HCT116 (cell line): ENCODE data around the gene PXT1. TPM values are rescaled to one million over a fixed set of nuclear protein-coding genes. Genes with fewer than 3 reads are reported as not detected.
A peak's percentile ranks its signal among the peaks of the same experiment; 100 is the strongest.

ENCODE experiments used
- ATAC-seq: fragments of 200-7000 bp; cut with Tn5 transposase; 2 replicates; pipeline ENCODE4 v1.9.1; 2020; ENCODE audit warnings: mild to moderate bottlenecking, moderate library complexity
- BruUV-seq: library from RNA; stranded (reverse); fragments of 400-500 nt; replicated peaks from 2 replicates; lab custom pipeline; 2021; lab: Mats Ljungman, UMichigan
- CTCF ChIA-PET: fragments of 300-600 bp; sonication (Branson Sonifier 250); formaldehyde crosslinking; loops from one replicate; lab custom pipeline; 2021; ENCODE audit warnings: antibody characterized with exemption; lab: Charles Lee
- POLR2A ChIA-PET: fragments of 300-600, 350-600 bp; sonication (Branson Sonifier 250); formaldehyde crosslinking; loops from one replicate; lab custom pipeline; 2021; ENCODE audit warnings: antibody characterized with exemption; lab: Charles Lee
- RAD21 ChIA-PET, 2 experiments: fragments of 300-600 bp; sonication (Branson Sonifier 250); formaldehyde crosslinking; loops; one replicate each; lab custom pipeline; 2023; ENCODE audit warnings: low total read pairs in 2 of 2; ENCODE audit not compliant: uncharacterized antibody in 2 of 2, unreplicated experiment in 2 of 2, low non-redundant PET in 1 of 2; lab: Charles Lee
- DNase-seq: peaks from one replicate; pipeline ENCODE4 v3.0.0-alpha.2; 2010; ENCODE audit warnings: low read depth, low spot score
- H2AFZ ChIP-seq: fragments of 200-600 bp; shearing (Covaris generic), sonication (generic); 2 replicates; pipeline ENCODE4 v1.6.1; 2017; ENCODE audit warnings: low read depth, mixed run types, mixed read lengths, antibody characterized with exemption, low read length; ENCODE audit not compliant: poor library complexity, severe bottlenecking
- H3K27ac ChIP-seq: 2 replicates; pipeline ENCODE4 v1.5.1; 2012; ENCODE audit warnings: low read depth, low read length
- H3K27me3 ChIP-seq: fragments of 200-600 bp; sonication (generic); 2 replicates; pipeline ENCODE4 v1.6.1; 2016; ENCODE audit warnings: mixed run types, low read length, mixed read lengths; ENCODE audit not compliant: insufficient read depth
- H3K36me3 ChIP-seq, 2 experiments: fragments of 200-500 bp in 1 of 2; fragments of 200-600 bp in 1 of 2; sonication (Bioruptor generic) in 1 of 2; sonication (generic) in 1 of 2; 2 replicates each; pipeline versions ENCODE4 v1.5.1 to v1.6.1; 2014 to 2016; ENCODE audit warnings: low read length in 2 of 2, inconsistent platforms in 1 of 2, mixed read lengths in 1 of 2, mixed run types in 1 of 2; ENCODE audit not compliant: insufficient read depth in 2 of 2, control insufficient read depth in 1 of 2
- H3K4me1 ChIP-seq, 2 experiments: fragments of 200-600 bp in 1 of 2; sonication (generic) in 1 of 2; 2 replicates each; pipeline versions ENCODE4 v1.5.1 to v1.6.1; 2012 to 2017; ENCODE audit warnings: low read length in 2 of 2, inconsistent platforms in 1 of 2, mild to moderate bottlenecking in 1 of 2, mixed read lengths in 1 of 2, mixed run types in 1 of 2, moderate library complexity in 1 of 2; ENCODE audit not compliant: insufficient read depth in 2 of 2, control insufficient read depth in 1 of 2
- H3K4me2 ChIP-seq: fragments of 200-600 bp; sonication (generic); 2 replicates; pipeline ENCODE4 v1.6.1; 2017; ENCODE audit warnings: mixed run types, low read length, mixed read lengths
- H3K4me3 ChIP-seq, 2 experiments: fragments of 200-600 bp in 1 of 2; sonication (generic) in 1 of 2; replicated peaks in 1 of 2; 2 replicates each; pipeline ENCODE4 v1.5.1; 2011 to 2016; ENCODE audit warnings: low read length in 2 of 2, control low read depth in 1 of 2, low read depth in 1 of 2, mild to moderate bottlenecking in 1 of 2, mixed read lengths in 1 of 2, mixed run types in 1 of 2
- H3K79me2 ChIP-seq: fragments of 200-600 bp; sonication (generic); 2 replicates; pipeline ENCODE4 v1.6.1; 2017; ENCODE audit warnings: mild to moderate bottlenecking, mixed run types, low read length, moderate library complexity, mixed read lengths; ENCODE audit not compliant: insufficient read depth
- H3K9ac ChIP-seq: fragments of 200-600 bp; sonication (generic); 2 replicates; pipeline ENCODE4 v1.6.1; 2016; ENCODE audit warnings: low read length, mixed read lengths
- H3K9me2 ChIP-seq: fragments of 200-600 bp; sonication (generic), shearing (Covaris generic); 2 replicates; pipeline ENCODE4 v1.6.1; 2017; ENCODE audit warnings: mixed run types, mild to moderate bottlenecking, moderate library complexity; ENCODE audit not compliant: insufficient read depth
- H3K9me3 ChIP-seq, 2 experiments: fragments of 200-500 bp in 1 of 2; fragments of 200-600 bp in 1 of 2; sonication (Bioruptor generic) in 1 of 2; sonication (generic) in 1 of 2; 2 replicates each; pipeline ENCODE4 v1.6.1; 2014 to 2017; ENCODE audit warnings: low read length in 2 of 2, mixed read lengths in 2 of 2, inconsistent platforms in 1 of 2, low read depth in 1 of 2, mild to moderate bottlenecking in 1 of 2, mixed run types in 1 of 2, moderate library complexity in 1 of 2; ENCODE audit not compliant: control insufficient read depth in 1 of 2, insufficient read depth in 1 of 2
- H4K20me1 ChIP-seq: fragments of 200-600 bp; sonication (generic), shearing (Covaris generic); 2 replicates; pipeline ENCODE4 v1.6.1; 2017; ENCODE audit warnings: mixed run types, mild to moderate bottlenecking, moderate library complexity; ENCODE audit not compliant: insufficient read depth
- ELF1 ChIP-seq: IDR thresholded peaks from 2 replicates; pipeline ENCODE4 v1.6.1; 2012; ENCODE audit warnings: low read depth, borderline replicate concordance
- EZH2 ChIP-seq: fragments of 200-600 bp; sonication (generic); IDR thresholded peaks from 2 replicates; pipeline ENCODE4 v1.6.1; 2017; ENCODE audit warnings: antibody characterized with exemption, mixed run types
- POLR2AphosphoS5 ChIP-seq: IDR thresholded peaks from 2 replicates; pipeline ENCODE4 v1.6.1; 2011; ENCODE audit warnings: mild to moderate bottlenecking, low read depth, low read length, moderate library complexity
- RAD21 ChIP-seq: IDR thresholded peaks from 2 replicates; pipeline ENCODE4 v1.6.1; 2012; ENCODE audit warnings: low read depth, mild to moderate bottlenecking
- REST ChIP-seq: IDR thresholded peaks from 2 replicates; pipeline ENCODE4 v1.6.1; 2012; ENCODE audit warnings: low read depth
- SP1 ChIP-seq: IDR thresholded peaks from 2 replicates; pipeline ENCODE4 v1.6.1; 2012; ENCODE audit warnings: low read depth
- YY1 ChIP-seq: IDR thresholded peaks from 2 replicates; pipeline ENCODE4 v1.6.1; 2011; ENCODE audit warnings: low read length, low read depth, moderate library complexity, mild to moderate bottlenecking; ENCODE audit not compliant: insufficient replicate concordance; ENCODE audit errors: extremely low read depth
- ZFX ChIP-seq: fragments of 450-650 bp; IDR thresholded peaks from 2 replicates; pipeline ENCODE4 v1.6.1; 2017
- ZNF274 ChIP-seq: fragments of 200-500 bp; sonication (Bioruptor generic); IDR thresholded peaks from 2 replicates; pipeline ENCODE4 v1.6.1; 2014; ENCODE audit warnings: mild to moderate bottlenecking, low read depth, low read length, inconsistent platforms
- intact Hi-C: fragments of 100-400 bp; cut with micrococcal nuclease; formaldehyde crosslinking; loops from 2 replicates; pipeline ENCODE4 v1.10.0; 2022
- total RNA-seq: library from RNA; stranded (reverse); gene quantifications from one replicate; pipeline ENCODE4 v1.2.1, GENCODE V29; 2021; ENCODE audit not compliant: unreplicated experiment
- TF ChIP-seq, protein P1 (sequence below), 3 experiments: fragments of 200-600 bp in 1 of 3; sonication (generic) in 1 of 3; IDR thresholded peaks in 2 of 3; conservative IDR thresholded peaks in 1 of 3; 2 replicates each; pipeline ENCODE4 v1.5.1; 2012 to 2017; ENCODE audit warnings: low read depth in 2 of 3, low read length in 2 of 3, antibody characterized with exemption in 1 of 3, borderline replicate concordance in 1 of 3, control low read depth in 1 of 3, mild to moderate bottlenecking in 1 of 3, mixed read lengths in 1 of 3, mixed run types in 1 of 3, moderate library complexity in 1 of 3; ENCODE audit not compliant: insufficient read depth in 1 of 3
- TF ChIP-seq, protein P2 (sequence below): IDR thresholded peaks from 2 replicates; pipeline ENCODE4 v1.6.1; 2011; ENCODE audit warnings: mild to moderate bottlenecking, low read length, moderate library complexity; ENCODE audit not compliant: insufficient replicate concordance; ENCODE audit errors: extremely low read depth

PXT1 gene
- total RNA-seq, 1 experiment from 2014 or later, result 0.17 TPM

DNA sequence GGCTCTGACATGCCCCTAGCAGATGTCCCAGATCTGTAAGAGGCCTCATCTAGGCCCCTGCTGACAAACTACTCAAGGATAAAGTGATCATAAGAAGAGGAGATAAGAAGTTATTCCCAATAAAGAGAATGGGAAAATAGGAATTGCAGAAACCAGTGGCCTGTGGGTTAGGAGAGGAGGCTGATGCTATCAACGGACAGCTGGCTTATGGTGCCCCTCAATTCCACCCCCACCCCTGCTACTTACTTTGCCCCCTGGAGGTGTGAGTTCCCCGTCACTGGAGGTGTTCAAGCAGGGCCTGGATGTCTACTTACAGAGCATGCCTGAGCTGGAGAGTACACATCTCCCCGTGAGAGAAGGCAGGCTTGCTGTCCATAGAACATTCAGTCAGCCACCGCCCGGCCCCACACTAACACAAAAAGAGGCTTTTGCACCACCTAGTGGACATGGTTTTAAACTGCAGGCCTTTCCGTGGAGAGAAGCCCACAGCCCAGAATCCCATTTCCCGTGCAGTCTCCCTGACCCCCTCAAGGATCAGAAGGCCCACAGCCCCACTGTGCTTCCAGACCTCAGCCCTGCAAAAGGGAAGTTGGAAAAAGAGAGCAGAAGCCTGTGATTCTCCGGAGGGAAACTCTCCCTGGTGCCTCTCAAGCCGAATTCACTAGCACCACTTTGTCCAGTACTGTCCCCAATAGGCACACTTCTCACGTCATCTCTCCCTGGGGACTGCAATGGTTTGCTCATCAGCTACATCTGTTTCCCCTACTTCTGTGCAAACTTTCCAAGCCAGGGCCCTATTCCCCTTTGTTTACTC is 82.2 kb downstream of the PXT1 start:
- no TSS peak for BruUV-seq
- ATAC-seq, result peak; percentile 97
- Histone ChIP-seq H3K79me2 (no peaks in the 10 kb centered on the region), H3K27me3 (no peaks in the 10 kb centered on the region), H3K36me3 (no peaks in the 10 kb centered on the region), H3K27ac (no peak overlapping the region), H3K9me3 (no peaks in the 10 kb centered on the region), H3K4me1 (peaks cover 0 to 4% of the 10 kb centered on the region in 2 experiments; a peak in 1 of 4 replicates), H3K9me2 (no peaks in the 10 kb centered on the region), H4K20me1 (no peaks in the 10 kb centered on the region), H3K4me3 (no peak overlapping the region), H2AFZ (peak overlapping the region; percentile 79), H3K9ac (no peak overlapping the region), H3K4me2 (peak overlapping the region; percentile 27; the same call in 1 of the 2 replicates)
- intact Hi-C loops, result loop anchor here (1.0 kb wide), 3 partner anchors 58 to 333 kb away; partner anchors contain the start of gene MAPK14
- CTCF ChIA-PET, result interaction anchor here (0.8 to 1.1 kb wide), 7 partner anchors 20 to 838 kb away, joined by 3 to 6 read pairs (median 3); no protein-coding TSS in a partner anchor
- RAD21 ChIA-PET, result interaction anchor here in 1 of 2 experiments (1.0 kb wide), 1 partner anchor 58 kb away, joined by 3 read pairs; no protein-coding TSS in a partner anchor
- TF ChIP-seq POLR2AphosphoS5 (no peak), ELF1 (no peak), EZH2 (no peak), ZFX (no peak), RAD21 (peak; percentile 94), ZNF274 (no peak), REST (no peak), YY1 (no peak), SP1 (no peak)
- TF ChIP-seq, protein P1, sequence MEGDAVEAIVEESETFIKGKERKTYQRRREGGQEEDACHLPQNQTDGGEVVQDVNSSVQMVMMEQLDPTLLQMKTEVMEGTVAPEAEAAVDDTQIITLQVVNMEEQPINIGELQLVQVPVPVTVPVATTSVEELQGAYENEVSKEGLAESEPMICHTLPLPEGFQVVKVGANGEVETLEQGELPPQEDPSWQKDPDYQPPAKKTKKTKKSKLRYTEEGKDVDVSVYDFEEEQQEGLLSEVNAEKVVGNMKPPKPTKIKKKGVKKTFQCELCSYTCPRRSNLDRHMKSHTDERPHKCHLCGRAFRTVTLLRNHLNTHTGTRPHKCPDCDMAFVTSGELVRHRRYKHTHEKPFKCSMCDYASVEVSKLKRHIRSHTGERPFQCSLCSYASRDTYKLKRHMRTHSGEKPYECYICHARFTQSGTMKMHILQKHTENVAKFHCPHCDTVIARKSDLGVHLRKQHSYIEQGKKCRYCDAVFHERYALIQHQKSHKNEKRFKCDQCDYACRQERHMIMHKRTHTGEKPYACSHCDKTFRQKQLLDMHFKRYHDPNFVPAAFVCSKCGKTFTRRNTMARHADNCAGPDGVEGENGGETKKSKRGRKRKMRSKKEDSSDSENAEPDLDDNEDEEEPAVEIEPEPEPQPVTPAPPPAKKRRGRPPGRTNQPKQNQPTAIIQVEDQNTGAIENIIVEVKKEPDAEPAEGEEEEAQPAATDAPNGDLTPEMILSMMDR (IDR thresholded peaks at IDR 0.05 in 2 of 3, conservative IDR thresholded peaks at IDR 0.05 in 1 of 3; ENCODE audit: borderline replicate concordance in 1 of 3, insufficient read depth in 1 of 3, low read depth in 2 of 3, low read length in 2 of 3), result peak; percentile 77 to 86 (median 85)
- TF ChIP-seq, protein P2, sequence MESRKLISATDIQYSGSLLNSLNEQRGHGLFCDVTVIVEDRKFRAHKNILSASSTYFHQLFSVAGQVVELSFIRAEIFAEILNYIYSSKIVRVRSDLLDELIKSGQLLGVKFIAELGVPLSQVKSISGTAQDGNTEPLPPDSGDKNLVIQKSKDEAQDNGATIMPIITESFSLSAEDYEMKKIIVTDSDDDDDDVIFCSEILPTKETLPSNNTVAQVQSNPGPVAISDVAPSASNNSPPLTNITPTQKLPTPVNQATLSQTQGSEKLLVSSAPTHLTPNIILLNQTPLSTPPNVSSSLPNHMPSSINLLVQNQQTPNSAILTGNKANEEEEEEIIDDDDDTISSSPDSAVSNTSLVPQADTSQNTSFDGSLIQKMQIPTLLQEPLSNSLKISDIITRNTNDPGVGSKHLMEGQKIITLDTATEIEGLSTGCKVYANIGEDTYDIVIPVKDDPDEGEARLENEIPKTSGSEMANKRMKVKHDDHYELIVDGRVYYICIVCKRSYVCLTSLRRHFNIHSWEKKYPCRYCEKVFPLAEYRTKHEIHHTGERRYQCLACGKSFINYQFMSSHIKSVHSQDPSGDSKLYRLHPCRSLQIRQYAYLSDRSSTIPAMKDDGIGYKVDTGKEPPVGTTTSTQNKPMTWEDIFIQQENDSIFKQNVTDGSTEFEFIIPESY, result no peak
- DNase-seq, result peak; percentile 60
- POLR2A ChIA-PET, result interaction anchor here (0.6 to 0.7 kb wide), 3 partner anchors 55 to 873 kb away, joined by 3 read pairs; no protein-coding TSS in a partner anchor
